Measurements from ENCODE around the gene CENPVL2.
"Not testable (repeated sequence)": the region's sequence is repeated elsewhere in the genome, so short reads cannot be mapped to it uniquely, and the experiment has no call there.

DNA sequence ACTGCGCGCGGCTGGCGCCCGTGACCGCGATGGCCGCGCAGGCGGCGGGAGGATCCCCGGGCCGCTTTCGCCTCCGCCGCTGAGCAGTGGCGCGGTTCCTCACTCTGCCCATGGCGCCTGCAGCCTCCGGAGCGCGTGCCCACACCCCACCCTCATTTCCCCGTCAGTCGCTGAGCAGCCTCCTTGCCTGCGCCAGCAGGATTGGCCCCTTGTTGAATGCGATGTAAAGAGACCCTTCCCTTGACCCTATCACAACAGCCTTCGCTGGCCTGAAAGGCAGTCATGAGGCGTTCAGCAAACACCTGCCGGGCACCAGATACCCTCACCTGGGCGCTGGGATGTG, at the start of gene CENPVL2:
- TF ChIP-seq MAFK (IDR thresholded peaks at IDR 0.05; ENCODE audit: low read depth, low read length); SUZ12 (IDR thresholded peaks at IDR 0.05; ENCODE audit: low read length); SIX5 (IDR thresholded peaks at IDR 0.05; ENCODE audit: low read depth, low read length); POLR2AphosphoS5 (IDR thresholded peaks at IDR 0.05; ENCODE audit: low read depth, low read length); ZNF274 (IDR thresholded peaks at IDR 0.05; ENCODE audit: borderline replicate concordance, extremely low read depth, low read length); RXRA (IDR thresholded peaks at IDR 0.05; ENCODE audit: insufficient read depth, low read depth, low read length); POLR2A (IDR thresholded peaks at IDR 0.05; ENCODE audit: control extremely low read depth in 1 of 2, low read depth in 2 of 2, low read length in 2 of 2); SRF (IDR thresholded peaks at IDR 0.05; ENCODE audit: low read depth, low read length): not testable (repeated sequence)
- TF ChIP-seq, protein P1, sequence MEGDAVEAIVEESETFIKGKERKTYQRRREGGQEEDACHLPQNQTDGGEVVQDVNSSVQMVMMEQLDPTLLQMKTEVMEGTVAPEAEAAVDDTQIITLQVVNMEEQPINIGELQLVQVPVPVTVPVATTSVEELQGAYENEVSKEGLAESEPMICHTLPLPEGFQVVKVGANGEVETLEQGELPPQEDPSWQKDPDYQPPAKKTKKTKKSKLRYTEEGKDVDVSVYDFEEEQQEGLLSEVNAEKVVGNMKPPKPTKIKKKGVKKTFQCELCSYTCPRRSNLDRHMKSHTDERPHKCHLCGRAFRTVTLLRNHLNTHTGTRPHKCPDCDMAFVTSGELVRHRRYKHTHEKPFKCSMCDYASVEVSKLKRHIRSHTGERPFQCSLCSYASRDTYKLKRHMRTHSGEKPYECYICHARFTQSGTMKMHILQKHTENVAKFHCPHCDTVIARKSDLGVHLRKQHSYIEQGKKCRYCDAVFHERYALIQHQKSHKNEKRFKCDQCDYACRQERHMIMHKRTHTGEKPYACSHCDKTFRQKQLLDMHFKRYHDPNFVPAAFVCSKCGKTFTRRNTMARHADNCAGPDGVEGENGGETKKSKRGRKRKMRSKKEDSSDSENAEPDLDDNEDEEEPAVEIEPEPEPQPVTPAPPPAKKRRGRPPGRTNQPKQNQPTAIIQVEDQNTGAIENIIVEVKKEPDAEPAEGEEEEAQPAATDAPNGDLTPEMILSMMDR (IDR thresholded peaks at IDR 0.05; ENCODE audit: control extremely low read depth in 1 of 3, insufficient read depth in 1 of 3, low read depth in 1 of 3, low read length in 3 of 3), result not testable (repeated sequence)
- TF ChIP-seq, protein P2, sequence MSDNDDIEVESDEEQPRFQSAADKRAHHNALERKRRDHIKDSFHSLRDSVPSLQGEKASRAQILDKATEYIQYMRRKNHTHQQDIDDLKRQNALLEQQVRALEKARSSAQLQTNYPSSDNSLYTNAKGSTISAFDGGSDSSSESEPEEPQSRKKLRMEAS (IDR thresholded peaks at IDR 0.05), result not testable (repeated sequence)
- TF ChIP-seq, protein P3, sequence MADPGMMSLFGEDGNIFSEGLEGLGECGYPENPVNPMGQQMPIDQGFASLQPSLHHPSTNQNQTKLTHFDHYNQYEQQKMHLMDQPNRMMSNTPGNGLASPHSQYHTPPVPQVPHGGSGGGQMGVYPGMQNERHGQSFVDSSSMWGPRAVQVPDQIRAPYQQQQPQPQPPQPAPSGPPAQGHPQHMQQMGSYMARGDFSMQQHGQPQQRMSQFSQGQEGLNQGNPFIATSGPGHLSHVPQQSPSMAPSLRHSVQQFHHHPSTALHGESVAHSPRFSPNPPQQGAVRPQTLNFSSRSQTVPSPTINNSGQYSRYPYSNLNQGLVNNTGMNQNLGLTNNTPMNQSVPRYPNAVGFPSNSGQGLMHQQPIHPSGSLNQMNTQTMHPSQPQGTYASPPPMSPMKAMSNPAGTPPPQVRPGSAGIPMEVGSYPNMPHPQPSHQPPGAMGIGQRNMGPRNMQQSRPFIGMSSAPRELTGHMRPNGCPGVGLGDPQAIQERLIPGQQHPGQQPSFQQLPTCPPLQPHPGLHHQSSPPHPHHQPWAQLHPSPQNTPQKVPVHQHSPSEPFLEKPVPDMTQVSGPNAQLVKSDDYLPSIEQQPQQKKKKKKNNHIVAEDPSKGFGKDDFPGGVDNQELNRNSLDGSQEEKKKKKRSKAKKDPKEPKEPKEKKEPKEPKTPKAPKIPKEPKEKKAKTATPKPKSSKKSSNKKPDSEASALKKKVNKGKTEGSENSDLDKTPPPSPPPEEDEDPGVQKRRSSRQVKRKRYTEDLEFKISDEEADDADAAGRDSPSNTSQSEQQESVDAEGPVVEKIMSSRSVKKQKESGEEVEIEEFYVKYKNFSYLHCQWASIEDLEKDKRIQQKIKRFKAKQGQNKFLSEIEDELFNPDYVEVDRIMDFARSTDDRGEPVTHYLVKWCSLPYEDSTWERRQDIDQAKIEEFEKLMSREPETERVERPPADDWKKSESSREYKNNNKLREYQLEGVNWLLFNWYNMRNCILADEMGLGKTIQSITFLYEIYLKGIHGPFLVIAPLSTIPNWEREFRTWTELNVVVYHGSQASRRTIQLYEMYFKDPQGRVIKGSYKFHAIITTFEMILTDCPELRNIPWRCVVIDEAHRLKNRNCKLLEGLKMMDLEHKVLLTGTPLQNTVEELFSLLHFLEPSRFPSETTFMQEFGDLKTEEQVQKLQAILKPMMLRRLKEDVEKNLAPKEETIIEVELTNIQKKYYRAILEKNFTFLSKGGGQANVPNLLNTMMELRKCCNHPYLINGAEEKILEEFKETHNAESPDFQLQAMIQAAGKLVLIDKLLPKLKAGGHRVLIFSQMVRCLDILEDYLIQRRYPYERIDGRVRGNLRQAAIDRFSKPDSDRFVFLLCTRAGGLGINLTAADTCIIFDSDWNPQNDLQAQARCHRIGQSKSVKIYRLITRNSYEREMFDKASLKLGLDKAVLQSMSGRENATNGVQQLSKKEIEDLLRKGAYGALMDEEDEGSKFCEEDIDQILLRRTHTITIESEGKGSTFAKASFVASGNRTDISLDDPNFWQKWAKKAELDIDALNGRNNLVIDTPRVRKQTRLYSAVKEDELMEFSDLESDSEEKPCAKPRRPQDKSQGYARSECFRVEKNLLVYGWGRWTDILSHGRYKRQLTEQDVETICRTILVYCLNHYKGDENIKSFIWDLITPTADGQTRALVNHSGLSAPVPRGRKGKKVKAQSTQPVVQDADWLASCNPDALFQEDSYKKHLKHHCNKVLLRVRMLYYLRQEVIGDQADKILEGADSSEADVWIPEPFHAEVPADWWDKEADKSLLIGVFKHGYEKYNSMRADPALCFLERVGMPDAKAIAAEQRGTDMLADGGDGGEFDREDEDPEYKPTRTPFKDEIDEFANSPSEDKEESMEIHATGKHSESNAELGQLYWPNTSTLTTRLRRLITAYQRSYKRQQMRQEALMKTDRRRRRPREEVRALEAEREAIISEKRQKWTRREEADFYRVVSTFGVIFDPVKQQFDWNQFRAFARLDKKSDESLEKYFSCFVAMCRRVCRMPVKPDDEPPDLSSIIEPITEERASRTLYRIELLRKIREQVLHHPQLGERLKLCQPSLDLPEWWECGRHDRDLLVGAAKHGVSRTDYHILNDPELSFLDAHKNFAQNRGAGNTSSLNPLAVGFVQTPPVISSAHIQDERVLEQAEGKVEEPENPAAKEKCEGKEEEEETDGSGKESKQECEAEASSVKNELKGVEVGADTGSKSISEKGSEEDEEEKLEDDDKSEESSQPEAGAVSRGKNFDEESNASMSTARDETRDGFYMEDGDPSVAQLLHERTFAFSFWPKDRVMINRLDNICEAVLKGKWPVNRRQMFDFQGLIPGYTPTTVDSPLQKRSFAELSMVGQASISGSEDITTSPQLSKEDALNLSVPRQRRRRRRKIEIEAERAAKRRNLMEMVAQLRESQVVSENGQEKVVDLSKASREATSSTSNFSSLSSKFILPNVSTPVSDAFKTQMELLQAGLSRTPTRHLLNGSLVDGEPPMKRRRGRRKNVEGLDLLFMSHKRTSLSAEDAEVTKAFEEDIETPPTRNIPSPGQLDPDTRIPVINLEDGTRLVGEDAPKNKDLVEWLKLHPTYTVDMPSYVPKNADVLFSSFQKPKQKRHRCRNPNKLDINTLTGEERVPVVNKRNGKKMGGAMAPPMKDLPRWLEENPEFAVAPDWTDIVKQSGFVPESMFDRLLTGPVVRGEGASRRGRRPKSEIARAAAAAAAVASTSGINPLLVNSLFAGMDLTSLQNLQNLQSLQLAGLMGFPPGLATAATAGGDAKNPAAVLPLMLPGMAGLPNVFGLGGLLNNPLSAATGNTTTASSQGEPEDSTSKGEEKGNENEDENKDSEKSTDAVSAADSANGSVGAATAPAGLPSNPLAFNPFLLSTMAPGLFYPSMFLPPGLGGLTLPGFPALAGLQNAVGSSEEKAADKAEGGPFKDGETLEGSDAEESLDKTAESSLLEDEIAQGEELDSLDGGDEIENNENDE (IDR thresholded peaks at IDR 0.05; ENCODE audit: insufficient replicate concordance, low read length), result not testable (repeated sequence)
